Measurements from ENCODE around the gene ALDOA.

Gene ALDOA

GRCh38 chr16:30041841-30042240 is 23.7 kb upstream of the ALDOA start:
- DNase-seq (ENCODE audit: low spot score), result no peak

- DNase-seq (ENCODE audit: low spot score), result no peak
Measured at GRCh38 chr16:30046178-30046577, 19.4 kb upstream of the ALDOA start.

GRCh38 chr16:30046588-30046987 is 19.0 kb upstream of the ALDOA start:
- DNase-seq (ENCODE audit: low spot score), result no peak

- DNase-seq (ENCODE audit: low spot score), result no peak
Measured at GRCh38 chr16:30049871-30050270, 15.7 kb upstream of the ALDOA start.

GRCh38 chr16:30051518-30051917 is 14.0 kb upstream of the ALDOA start:
- no peak for DNase-seq (ENCODE audit: low spot score)

- DNase-seq (ENCODE audit: low spot score), result peak; percentile 97
Measured at GRCh38 chr16:30052671-30053372, 12.7 kb upstream of the ALDOA start.

- DNase-seq (ENCODE audit: low spot score), result no peak
Measured at GRCh38 chr16:30053376-30054015, 12.1 kb upstream of the ALDOA start.

GRCh38 chr16:30054451-30054850 is 11.1 kb upstream of the ALDOA start:
- no peak for DNase-seq (ENCODE audit: low spot score)

GRCh38 chr16:30054959-30055553 is 10.5 kb upstream of the ALDOA start:
- DNase-seq (ENCODE audit: low spot score), result peak; percentile 82

GRCh38 chr16:30060346-30060745 is 5.2 kb upstream of the ALDOA start:
- DNase-seq (ENCODE audit: low spot score), result no peak

- no peak for DNase-seq (ENCODE audit: low spot score)
Measured at GRCh38 chr16:30060836-30061554, 4.6 kb upstream of the ALDOA start.

GRCh38 chr16:30063278-30063892 is 2.2 kb upstream of the ALDOA start:
- no peak for DNase-seq (ENCODE audit: low spot score)

- DNase-seq (ENCODE audit: low spot score), result peak; percentile 67
Measured at GRCh38 chr16:30063893-30064728, 1.4 kb upstream of the ALDOA start.

GRCh38 chr16:30064729-30065101 is 845 bp upstream of the ALDOA start:
- no peak for DNase-seq (ENCODE audit: low spot score)

GRCh38 chr16:30065943-30066760 is 592 bp downstream of the ALDOA start:
- DNase-seq (ENCODE audit: low spot score), result no peak

GRCh38 chr16:30066761-30067583 is 1.4 kb downstream of the ALDOA start:
- no peak for DNase-seq (ENCODE audit: low spot score)

GRCh38 chr16:30067584-30067916 is 2.0 kb downstream of the ALDOA start:
- no peak for DNase-seq (ENCODE audit: low spot score)

GRCh38 chr16:30068333-30068732 is 2.8 kb downstream of the ALDOA start:
- no peak for DNase-seq (ENCODE audit: low spot score)

GRCh38 chr16:30068750-30069610 is 3.4 kb downstream of the ALDOA start:
- no peak for DNase-seq (ENCODE audit: low spot score)
